GM12891 (cell line): ENCODE data around the gene TRAPPC3.

ENCODE experiments used
- POLR2A ChIP-seq: IDR thresholded peaks from 2 replicates; pipeline ENCODE4 v1.6.1; 2011; ENCODE audit warnings: low read depth, low read length, control low read depth
- POLR2AphosphoS5 ChIP-seq: IDR thresholded peaks from 2 replicates; pipeline ENCODE4 v1.6.1; 2011; ENCODE audit warnings: low read depth, low read length, control low read depth
- TAF1 ChIP-seq: IDR thresholded peaks from 2 replicates; pipeline ENCODE4 v1.6.1; 2011; ENCODE audit warnings: low read depth, low read length, control low read depth

DNA sequence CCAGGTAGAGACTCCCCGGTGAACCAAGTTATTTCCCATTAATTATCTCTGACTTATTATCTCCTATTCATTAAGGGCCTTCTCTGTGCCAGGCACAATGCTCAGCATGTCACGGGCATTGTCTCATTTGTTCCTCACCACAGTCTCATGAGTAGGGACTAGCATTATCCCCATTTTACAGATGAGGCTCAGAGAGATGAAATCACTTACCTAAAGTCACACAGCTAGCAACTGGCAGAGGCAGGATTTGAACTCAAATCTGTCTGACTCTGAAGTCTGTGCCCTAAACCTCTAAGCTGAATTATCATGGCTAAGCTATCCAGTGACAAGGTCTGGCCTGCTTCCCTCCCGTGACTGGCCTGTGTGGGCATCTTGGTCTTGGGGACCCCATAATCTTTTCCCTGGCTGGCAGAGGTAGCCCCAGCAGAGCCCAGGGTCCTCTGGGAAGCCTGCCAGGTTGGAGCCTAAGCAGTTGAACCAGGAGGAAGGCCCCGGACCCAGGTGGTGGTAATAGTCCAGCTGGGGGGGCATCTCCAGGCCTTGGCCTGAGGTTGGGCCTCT, 11.2 kb upstream of the TRAPPC3 start:
- TF ChIP-seq POLR2A (no peak), POLR2AphosphoS5 (no peak), TAF1 (no peak)
